ENCODE data around the gene AMPH.

The AMPH gene

GRCh38 chr7:38393874-38394273 is 237.3 kb downstream of the AMPH start:
- H3K9ac ChIP-seq: no peak overlapping the region
- H3K4me3 ChIP-seq (IDR thresholded peaks at IDR 0.05; ENCODE audit: insufficient read depth, low read depth, low read length): no peak overlapping the region
- no peaks in the 10 kb centered on the region for H3K36me3 ChIP-seq (ENCODE audit: insufficient read depth)
- no peak overlapping the region for H2AFZ ChIP-seq (ENCODE audit: low read depth)
- H3K4me2 ChIP-seq: no peak overlapping the region; the same call in 1 of the 2 replicates
- H3K27me3 ChIP-seq (ENCODE audit: insufficient read depth, low read depth): no peaks in the 10 kb centered on the region
- H3K4me1 ChIP-seq (ENCODE audit: low read depth, poor library complexity, severe bottlenecking): peaks cover 12% of the 10 kb centered on the region
- H3K27ac ChIP-seq: no peak overlapping the region
- no peak for TF ChIP-seq CTCF (conservative IDR thresholded peaks at IDR 0.05; ENCODE audit: low read depth, low read length)
- H4K20me1 ChIP-seq (ENCODE audit: insufficient read depth): no peaks in the 10 kb centered on the region
- H3K79me2 ChIP-seq (ENCODE audit: insufficient read depth, low read depth): no peaks in the 10 kb centered on the region

GRCh38 chr7:38391751-38392150 is 239.4 kb downstream of the AMPH start:
- no peak for TF ChIP-seq CTCF (conservative IDR thresholded peaks at IDR 0.05; ENCODE audit: low read depth, low read length)
- peaks cover 7% of the 10 kb centered on the region for H3K4me1 ChIP-seq (ENCODE audit: low read depth, poor library complexity, severe bottlenecking)

GRCh38 chr7:38385682-38386081 is 245.5 kb downstream of the AMPH start:
- H3K27ac ChIP-seq: no peak overlapping the region
- H3K79me2 ChIP-seq (ENCODE audit: insufficient read depth, low read depth): no peaks in the 10 kb centered on the region
- no peak overlapping the region for H2AFZ ChIP-seq (ENCODE audit: low read depth)
- H3K4me2 ChIP-seq: no peak overlapping the region
- TF ChIP-seq CTCF (conservative IDR thresholded peaks at IDR 0.05; ENCODE audit: low read depth, low read length): no peak
- no peaks in the 10 kb centered on the region for H3K27me3 ChIP-seq (ENCODE audit: insufficient read depth, low read depth)
- H3K4me1 ChIP-seq (ENCODE audit: low read depth, poor library complexity, severe bottlenecking): no peaks in the 10 kb centered on the region
- no peak overlapping the region for H3K4me3 ChIP-seq (IDR thresholded peaks at IDR 0.05; ENCODE audit: insufficient read depth, low read depth, low read length)
- H3K36me3 ChIP-seq (ENCODE audit: insufficient read depth): no peaks in the 10 kb centered on the region
- H4K20me1 ChIP-seq (ENCODE audit: insufficient read depth): no peaks in the 10 kb centered on the region
- no peak overlapping the region for H3K9ac ChIP-seq

More at GRCh38 chr7:38391751-38392150, 239.4 kb downstream of the AMPH start:
- H4K20me1 ChIP-seq (ENCODE audit: insufficient read depth): no peaks in the 10 kb centered on the region
- H2AFZ ChIP-seq (ENCODE audit: low read depth): no peak overlapping the region
- no peak overlapping the region for H3K27ac ChIP-seq
- no peaks in the 10 kb centered on the region for H3K79me2 ChIP-seq (ENCODE audit: insufficient read depth, low read depth)
- no peak overlapping the region for H3K9ac ChIP-seq
- no peak overlapping the region for H3K4me2 ChIP-seq
- no peaks in the 10 kb centered on the region for H3K27me3 ChIP-seq (ENCODE audit: insufficient read depth, low read depth)
- no peaks in the 10 kb centered on the region for H3K36me3 ChIP-seq (ENCODE audit: insufficient read depth)
- no peak overlapping the region for H3K4me3 ChIP-seq (IDR thresholded peaks at IDR 0.05; ENCODE audit: insufficient read depth, low read depth, low read length)

GRCh38 chr7:38383281-38383680 is 247.9 kb downstream of the AMPH start:
- H3K4me2 ChIP-seq: no peak overlapping the region
- H3K27me3 ChIP-seq (ENCODE audit: insufficient read depth, low read depth): no peaks in the 10 kb centered on the region
- H3K36me3 ChIP-seq (ENCODE audit: insufficient read depth): no peaks in the 10 kb centered on the region
- H3K4me3 ChIP-seq (IDR thresholded peaks at IDR 0.05; ENCODE audit: insufficient read depth, low read depth, low read length): no peak overlapping the region
- H3K27ac ChIP-seq: no peak overlapping the region
- H3K79me2 ChIP-seq (ENCODE audit: insufficient read depth, low read depth): no peaks in the 10 kb centered on the region
- no peaks in the 10 kb centered on the region for H4K20me1 ChIP-seq (ENCODE audit: insufficient read depth)
- H2AFZ ChIP-seq (ENCODE audit: low read depth): no peak overlapping the region
- no peak overlapping the region for H3K9ac ChIP-seq
- H3K4me1 ChIP-seq (ENCODE audit: low read depth, poor library complexity, severe bottlenecking): no peaks in the 10 kb centered on the region
- no peak for TF ChIP-seq CTCF (conservative IDR thresholded peaks at IDR 0.05; ENCODE audit: low read depth, low read length)
